A172 (cell line): ENCODE measurements around the gene HLA-DQB1. TPM values are rescaled to one million over a fixed set of nuclear protein-coding genes. Genes with fewer than 3 reads are reported as not detected.
"Not testable (repeated sequence)": the region's sequence is repeated elsewhere in the genome, so short reads cannot be mapped to it uniquely, and the experiment has no call there.

ENCODE experiments used
- DNase-seq: peaks from one replicate; pipeline ENCODE4 v3.0.0-alpha.2; 2015; ENCODE audit warnings: low spot score
- total RNA-seq: library from RNA; depleted of rRNA; stranded (reverse); fragments of >200 nt; shearing (Covaris generic); gene quantifications from 2 replicates; pipeline ENCODE4 v1.2.3, GENCODE V29; 2014

Gene HLA-DQB1
- total RNA-seq, 1 experiment from 2014 or later: not detected

GRCh38 chr6:32662836-32663235 lies 3.6 kb downstream of the HLA-DQB1 start:
- DNase-seq: no peak

- no peak for DNase-seq
Measured at GRCh38 chr6:32662099-32662498, 4.4 kb downstream of the HLA-DQB1 start.

GRCh38 chr6:32659856-32660595 lies 6.4 kb downstream of the HLA-DQB1 start:
- DNase-seq: no peak

GRCh38 chr6:32658268-32658897 lies 8.1 kb downstream of the HLA-DQB1 start:
- no peak for DNase-seq

- not testable (repeated sequence) for DNase-seq
Measured at GRCh38 chr6:32657819-32658218, 8.6 kb downstream of the HLA-DQB1 start.

GRCh38 chr6:32657329-32657728 lies 9.1 kb downstream of the HLA-DQB1 start:
- not testable (repeated sequence) for DNase-seq

GRCh38 chr6:32655203-32655710 lies 11.2 kb downstream of the HLA-DQB1 start:
- no peak for DNase-seq

GRCh38 chr6:32645047-32645703 lies 21.3 kb downstream of the HLA-DQB1 start:
- no peak for DNase-seq

GRCh38 chr6:32643904-32644303 lies 22.6 kb downstream of the HLA-DQB1 start:
- DNase-seq: no peak

- DNase-seq: no peak
Measured at GRCh38 chr6:32642720-32643106, 23.7 kb downstream of the HLA-DQB1 start.

GRCh38 chr6:32641785-32642719 lies 24.4 kb downstream of the HLA-DQB1 start:
- DNase-seq: not testable (repeated sequence)

GRCh38 chr6:32641122-32641521 lies 25.3 kb downstream of the HLA-DQB1 start:
- DNase-seq: no peak

GRCh38 chr6:32639440-32640394 lies 26.7 kb downstream of the HLA-DQB1 start:
- DNase-seq: no peak

- DNase-seq: no peak
Measured at GRCh38 chr6:32638532-32639219, 27.8 kb downstream of the HLA-DQB1 start.

GRCh38 chr6:32637883-32638282 lies 28.6 kb downstream of the HLA-DQB1 start:
- DNase-seq: no peak

- no peak for DNase-seq
Measured at GRCh38 chr6:32637219-32637880, 29.1 kb downstream of the HLA-DQB1 start, which contains the start of gene HLA-DQA1. TSS of gene HLA-DQA1 (plus strand) at chr6:32637406. CDS start at chr6:32637459, 53 bp downstream.

- DNase-seq: no peak
Measured at GRCh38 chr6:32635526-32636123, 30.8 kb downstream of the HLA-DQB1 start.

- not testable (repeated sequence) for DNase-seq
Measured at GRCh38 chr6:32629793-32630192, 36.7 kb downstream of the HLA-DQB1 start.

GRCh38 chr6:32627831-32628230 lies 38.6 kb downstream of the HLA-DQB1 start:
- no peak for DNase-seq
